Psoas muscle (tissue), 8 donors: ENCODE data around the gene HIPK1. TPM values are rescaled to one million over a fixed set of nuclear protein-coding genes. Genes with fewer than 3 reads are reported as not detected.

Source experiments
- ATAC-seq, 4 donors: fragments of 200-7000 bp; cut with Tn5 transposase; one replicate each; pipeline ENCODE4 v1.9.1; 2020; ENCODE audit warnings: moderate library complexity in 3 of 4, mild to moderate bottlenecking in 2 of 4
- DNase-seq, 2 donors: peaks; one replicate each; pipeline ENCODE4 v3.0.0-alpha.2; 2020
- H3K27ac ChIP-seq: fragments of 200-600 bp; one replicate; pipeline ENCODE4 v1.8.0; 2022
- H3K27me3 ChIP-seq, 3 donors: fragments of 200-600 bp in 1 of 3; one replicate each; pipeline versions ENCODE4 v1.6.1 to v1.8.0; 2013 to 2022; ENCODE audit warnings: low read length in 2 of 3, mild to moderate bottlenecking in 2 of 3, moderate library complexity in 1 of 3; ENCODE audit not compliant: insufficient read depth in 3 of 3
- H3K36me3 ChIP-seq, 2 donors: fragments of 200-600 bp in 1 of 2; one replicate each; pipeline versions ENCODE4 v1.6.1 to v1.8.0; 2013 to 2022; ENCODE audit warnings: low read depth in 1 of 2, mild to moderate bottlenecking in 1 of 2, moderate library complexity in 1 of 2; ENCODE audit not compliant: insufficient read depth in 1 of 2
- H3K4me1 ChIP-seq: fragments of 200-600 bp; one replicate; pipeline ENCODE4 v1.8.0; 2022
- H3K4me3 ChIP-seq: fragments of 200-600 bp; one replicate; pipeline ENCODE4 v1.8.0; 2022; ENCODE audit warnings: mild to moderate bottlenecking
- H3K9me3 ChIP-seq: fragments of 200-600 bp; one replicate; pipeline ENCODE4 v1.8.0; 2022
- WGBS, 3 donors: extraction: QIAGEN DNeasy Blood & Tissue Kit; methylation state at CpG; one replicate each; pipeline versions ENCODE4 v1.1.6 to v1.1.7; 2013; 5-methylcytosine and 5-hydroxymethylcytosine counted together
- intact Hi-C, 2 donors: fragments of 100-400 bp; cut with DNase I; formaldehyde crosslinking; loops; one replicate each; pipeline versions ENCODE4 v1.11.0 to v1.14.2; 2022
- polyA plus RNA-seq, 3 donors: library from polyadenylated mRNA; stranded (reverse); fragments of 200-250 nt; gene quantifications; one replicate each; pipeline ENCODE4 v1.2.3, GENCODE V29; 2013
- total RNA-seq, 4 donors: library from RNA; stranded (reverse); fragmentation: NEBNext Ultra II Directional in 2 of 4; extraction: Animal tissue kit (Norgen Biotek cat#: 25700) in 2 of 4; gene quantifications; one replicate each; pipeline versions ENCODE4 v1.2.1 to v1.2.4, GENCODE V29; 2021 to 2023
- TF ChIP-seq, protein P1 (sequence below): fragments of 200-600 bp; IDR thresholded peaks from one replicate; pipeline ENCODE4 v1.8.0; 2022; ENCODE audit warnings: antibody characterized with exemption
- donor health status: healthy with polysubstance abuse.
- donor health status: DM: no; HTN: no; CAD: no; lungs with moderate emphysema.
- donor health status: Bipolar disorder and iron deficiency.
- donor health status: healthy.
- donor health status: DM: yes; HTN: yes; CAD: no.
- donor health status: DM: no; HTN: no; CAD: no.
- donor health status: DM: no; HTN: no; CAD: no.
- donor health status: DM: yes; HTN: yes; CAD: no.

Gene HIPK1
- total and polyA plus RNA-seq, 7 donors = 16.8 to 80.6 (median 56.0) TPM

DNA sequence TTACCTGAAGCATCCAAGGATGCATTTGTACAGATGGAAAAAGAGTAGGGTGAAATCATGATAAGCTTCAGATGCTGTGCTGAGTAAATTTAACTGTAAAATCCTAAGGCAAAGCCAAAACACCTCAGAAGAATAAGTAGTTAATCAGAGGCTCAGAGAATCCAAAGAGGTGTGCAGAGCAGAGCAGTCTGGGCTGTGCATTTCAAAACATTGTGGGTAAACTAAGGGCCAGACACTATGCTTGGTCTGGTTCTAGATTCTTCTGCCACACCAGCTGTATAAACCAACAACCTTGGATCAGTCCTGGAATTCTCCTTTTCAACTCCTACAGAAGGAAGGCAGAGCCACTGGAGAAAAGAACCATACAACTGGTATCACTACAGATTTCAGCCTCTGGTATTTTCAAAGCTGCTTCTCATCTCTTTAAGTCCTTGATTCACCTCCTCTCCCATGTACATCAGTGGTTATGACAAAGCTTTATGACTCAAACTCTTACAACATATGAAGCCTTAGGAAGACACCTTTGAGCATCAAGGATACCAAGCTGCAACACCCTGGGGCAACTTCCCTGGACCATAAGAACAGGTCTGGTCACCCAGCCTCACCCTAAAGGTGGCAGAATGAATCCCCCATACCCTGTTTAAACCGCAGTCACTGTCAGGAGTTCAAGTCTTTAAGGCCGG lies 11.6 kb upstream of the HIPK1 start:
- H3K36me3 ChIP-seq = no peaks in the 10 kb centered on the region
- H3K9me3 ChIP-seq = no peaks in the 10 kb centered on the region
- peaks cover 11% of the 10 kb centered on the region for H3K4me1 ChIP-seq
- no peak overlapping the region for H3K4me3 ChIP-seq
- intact Hi-C loops = no loop called here
- TF ChIP-seq, protein P1, sequence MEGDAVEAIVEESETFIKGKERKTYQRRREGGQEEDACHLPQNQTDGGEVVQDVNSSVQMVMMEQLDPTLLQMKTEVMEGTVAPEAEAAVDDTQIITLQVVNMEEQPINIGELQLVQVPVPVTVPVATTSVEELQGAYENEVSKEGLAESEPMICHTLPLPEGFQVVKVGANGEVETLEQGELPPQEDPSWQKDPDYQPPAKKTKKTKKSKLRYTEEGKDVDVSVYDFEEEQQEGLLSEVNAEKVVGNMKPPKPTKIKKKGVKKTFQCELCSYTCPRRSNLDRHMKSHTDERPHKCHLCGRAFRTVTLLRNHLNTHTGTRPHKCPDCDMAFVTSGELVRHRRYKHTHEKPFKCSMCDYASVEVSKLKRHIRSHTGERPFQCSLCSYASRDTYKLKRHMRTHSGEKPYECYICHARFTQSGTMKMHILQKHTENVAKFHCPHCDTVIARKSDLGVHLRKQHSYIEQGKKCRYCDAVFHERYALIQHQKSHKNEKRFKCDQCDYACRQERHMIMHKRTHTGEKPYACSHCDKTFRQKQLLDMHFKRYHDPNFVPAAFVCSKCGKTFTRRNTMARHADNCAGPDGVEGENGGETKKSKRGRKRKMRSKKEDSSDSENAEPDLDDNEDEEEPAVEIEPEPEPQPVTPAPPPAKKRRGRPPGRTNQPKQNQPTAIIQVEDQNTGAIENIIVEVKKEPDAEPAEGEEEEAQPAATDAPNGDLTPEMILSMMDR = no peak
- H3K27me3 ChIP-seq = no peaks in the 10 kb centered on the region
- ATAC-seq (no peak), DNase-seq (no peak)
- 91 to 94% (median 91%) methylated on average over 2 of the region's 2 CpGs for WGBS, 3 donors
- H3K27ac ChIP-seq = no peak overlapping the region

GRCh38 chr1:113918243-113918642 lies 10.9 kb upstream of the HIPK1 start:
- H3K27me3 ChIP-seq = no peaks in the 10 kb centered on the region
- ATAC-seq (no peak), DNase-seq (no peak)
- H3K4me3 ChIP-seq = no peak overlapping the region
- intact Hi-C loops = no loop called here
- TF ChIP-seq, protein P1 = no peak
- H3K36me3 ChIP-seq = no peaks in the 10 kb centered on the region
- no peak overlapping the region for H3K27ac ChIP-seq
- peaks cover 4% of the 10 kb centered on the region for H3K4me1 ChIP-seq
- H3K9me3 ChIP-seq = no peaks in the 10 kb centered on the region

DNA sequence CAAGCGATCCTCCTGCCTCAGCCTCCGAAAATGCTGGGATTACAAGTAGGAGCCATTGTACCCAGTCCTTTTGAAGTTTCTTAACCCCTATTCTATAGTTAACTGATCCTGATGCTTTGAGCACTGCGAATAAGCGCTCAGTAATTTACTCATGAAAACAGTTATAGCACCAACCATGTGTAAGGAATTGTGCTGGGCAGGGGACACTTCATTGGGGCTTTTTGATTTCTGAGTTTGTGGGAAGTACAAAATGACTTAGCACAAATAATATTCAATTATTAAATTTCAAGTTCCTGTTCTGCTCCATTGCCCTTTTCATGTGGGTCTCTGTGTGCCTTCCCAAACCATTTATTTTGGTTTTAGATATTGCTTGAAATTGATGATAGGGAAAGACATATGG lies 6.2 kb upstream of the HIPK1 start:
- WGBS, 3 donors = 70 to 95% (median 92%) methylated on average over 4 of the region's 4 CpGs

GRCh38 chr1:113924473-113924872 lies 4.7 kb upstream of the HIPK1 start:
- H3K9me3 ChIP-seq = no peaks in the 10 kb centered on the region
- no peaks in the 10 kb centered on the region for H3K27me3 ChIP-seq
- no peak for ATAC-seq
- WGBS, 3 donors = 83 to 95% (median 89%) methylated on average over 2 of the region's 2 CpGs
- no peak for DNase-seq
- TF ChIP-seq, protein P1 = no peak
- H3K4me1 ChIP-seq = peaks cover 9% of the 10 kb centered on the region
- no peak overlapping the region for H3K27ac ChIP-seq
- H3K4me3 ChIP-seq = no peak overlapping the region
- H3K36me3 ChIP-seq = no peaks in the 10 kb centered on the region
- intact Hi-C loops = no loop called here

More for the DNA sequence above, 6.2 kb upstream of the HIPK1 start:
- Histone ChIP-seq H3K36me3 (no peaks in the 10 kb centered on the region), H3K4me1 (peaks cover 3% of the 10 kb centered on the region), H3K27ac (no peak overlapping the region), H3K27me3 (no peaks in the 10 kb centered on the region), H3K9me3 (no peaks in the 10 kb centered on the region), H3K4me3 (no peak overlapping the region)
- DNase-seq = no peak
- TF ChIP-seq, protein P1 = no peak
- ATAC-seq = no peak
- intact Hi-C loops = no loop called here
